Measurements from ENCODE around the gene KLK13. TPM values are rescaled to one million over a fixed set of nuclear protein-coding genes. Genes with fewer than 3 reads are reported as not detected.
A peak's percentile ranks its signal among the peaks of the same experiment; 100 is the strongest.

Gene KLK13
- total RNA-seq, 1 donor from 2014 or later, result not detected

DNA sequence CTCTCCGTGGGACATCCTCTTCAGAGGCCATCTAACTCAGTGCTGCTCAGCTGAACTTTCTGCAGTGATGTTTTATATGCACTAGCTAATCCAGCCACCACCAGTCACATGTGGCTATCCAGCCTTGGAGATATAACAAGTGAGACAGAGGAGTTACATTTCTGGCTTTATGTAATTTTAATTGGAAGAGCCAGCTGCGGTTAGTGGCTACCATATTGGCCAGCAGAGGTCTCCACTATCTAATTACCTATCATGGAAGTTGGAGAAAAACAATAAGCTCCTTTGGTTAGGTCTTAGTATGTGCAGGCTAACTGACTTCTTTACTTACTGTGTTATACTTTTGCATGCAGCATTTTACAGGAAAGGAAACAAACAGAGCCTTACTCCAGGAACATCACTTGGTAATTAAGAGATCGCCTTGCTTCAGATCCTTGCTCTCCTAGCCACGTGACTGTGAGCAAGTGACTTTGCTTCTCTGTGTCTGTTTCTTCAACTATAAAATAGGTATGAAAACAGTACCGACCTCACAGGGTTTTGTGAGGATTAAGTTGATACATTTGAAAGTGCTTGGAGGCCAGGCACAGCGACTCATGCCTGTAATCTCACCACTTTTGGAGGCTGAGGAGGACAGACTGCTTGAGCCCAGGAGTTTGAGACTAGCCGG, 43.8 kb downstream of the KLK13 start:
- intact Hi-C loops (cut with DNase I), result no loop called here
- H3K9me3 ChIP-seq, result no peaks in the 10 kb centered on the region
- no peaks in the 10 kb centered on the region for H3K27me3 ChIP-seq
- no peak for DNase-seq (ENCODE audit: low spot score in 2 of 2)
- no peaks in the 10 kb centered on the region for H3K4me1 ChIP-seq
- H3K36me3 ChIP-seq, result no peaks in the 10 kb centered on the region
- H3K27ac ChIP-seq, result no peak overlapping the region
- no peak overlapping the region for H3K4me3 ChIP-seq
- TF ChIP-seq, protein P1, sequence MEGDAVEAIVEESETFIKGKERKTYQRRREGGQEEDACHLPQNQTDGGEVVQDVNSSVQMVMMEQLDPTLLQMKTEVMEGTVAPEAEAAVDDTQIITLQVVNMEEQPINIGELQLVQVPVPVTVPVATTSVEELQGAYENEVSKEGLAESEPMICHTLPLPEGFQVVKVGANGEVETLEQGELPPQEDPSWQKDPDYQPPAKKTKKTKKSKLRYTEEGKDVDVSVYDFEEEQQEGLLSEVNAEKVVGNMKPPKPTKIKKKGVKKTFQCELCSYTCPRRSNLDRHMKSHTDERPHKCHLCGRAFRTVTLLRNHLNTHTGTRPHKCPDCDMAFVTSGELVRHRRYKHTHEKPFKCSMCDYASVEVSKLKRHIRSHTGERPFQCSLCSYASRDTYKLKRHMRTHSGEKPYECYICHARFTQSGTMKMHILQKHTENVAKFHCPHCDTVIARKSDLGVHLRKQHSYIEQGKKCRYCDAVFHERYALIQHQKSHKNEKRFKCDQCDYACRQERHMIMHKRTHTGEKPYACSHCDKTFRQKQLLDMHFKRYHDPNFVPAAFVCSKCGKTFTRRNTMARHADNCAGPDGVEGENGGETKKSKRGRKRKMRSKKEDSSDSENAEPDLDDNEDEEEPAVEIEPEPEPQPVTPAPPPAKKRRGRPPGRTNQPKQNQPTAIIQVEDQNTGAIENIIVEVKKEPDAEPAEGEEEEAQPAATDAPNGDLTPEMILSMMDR (IDR thresholded peaks at IDR 0.05), result peak in 2 of 3 experiments; percentile 15 to 38

GRCh38 chr19:51019544-51019925, 45.4 kb downstream of the KLK13 start, which contains the start of gene KLK10:
TSS of gene KLK10 (minus strand) at chr19:51019709. CDS start at chr19:51019130, 579 bp downstream.
- H3K9me3 ChIP-seq, result no peaks in the 10 kb centered on the region
- H3K27me3 ChIP-seq, result no peaks in the 10 kb centered on the region
- no peak for DNase-seq (ENCODE audit: low spot score in 2 of 2)
- H3K36me3 ChIP-seq, result no peaks in the 10 kb centered on the region
- TF ChIP-seq, protein P1 (IDR thresholded peaks at IDR 0.05), result no peak
- peak within 1 kb of the TSS in 1 of 2 donors; percentile 35 for H3K4me3 ChIP-seq
- intact Hi-C loops (cut with DNase I), result no loop called here
- H3K27ac ChIP-seq, result no peak within 1 kb of the TSS
- H3K4me1 ChIP-seq, result no peaks in the 10 kb centered on the region

DNA sequence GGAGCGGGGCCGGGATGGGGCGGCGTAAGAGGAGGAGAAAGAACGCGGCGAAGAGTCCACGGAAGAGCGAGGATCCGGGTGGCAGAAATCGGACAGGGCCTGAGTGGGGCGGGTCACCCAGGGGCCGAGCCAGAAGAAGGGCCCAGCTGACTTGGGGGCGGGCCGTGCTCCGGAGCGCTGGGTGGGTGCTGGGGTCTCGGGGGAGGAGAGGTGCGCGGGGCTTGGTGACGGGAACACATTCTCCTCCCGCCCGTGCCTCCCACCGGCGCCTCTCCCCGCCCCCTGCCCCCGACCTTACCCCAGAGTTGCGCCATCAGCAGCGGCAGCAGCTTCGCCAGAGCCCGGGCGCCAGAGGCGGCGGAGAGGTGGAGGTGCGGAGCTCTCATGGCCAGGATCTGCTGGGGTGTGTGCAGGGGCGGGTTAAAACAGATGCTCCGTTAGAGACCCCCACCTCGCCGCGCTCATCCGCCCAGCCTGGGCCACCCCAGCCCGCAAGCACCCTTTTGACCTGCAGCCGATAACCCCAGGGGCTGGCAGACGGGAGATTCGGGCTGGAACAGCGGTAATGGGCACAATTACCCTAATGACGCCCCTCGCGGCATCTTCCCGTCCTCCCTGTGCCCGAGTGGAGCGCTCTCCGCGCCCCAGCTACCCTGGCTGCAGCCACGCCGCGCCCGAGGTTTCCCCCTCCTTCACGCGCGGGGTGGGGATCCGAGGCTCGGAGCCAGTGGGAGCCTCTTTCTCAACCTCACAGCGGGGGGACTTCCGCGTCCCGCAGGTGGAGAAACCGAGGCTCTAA, 45.9 kb downstream of the KLK13 start:
- Histone ChIP-seq H3K27me3 (no peaks in the 10 kb centered on the region), H3K4me3 (peak overlapping the region in 1 of 2 donors; percentile 35), H3K27ac (no peak overlapping the region), H3K4me1 (no peaks in the 10 kb centered on the region), H3K9me3 (no peaks in the 10 kb centered on the region), H3K36me3 (no peaks in the 10 kb centered on the region)
- no peak for DNase-seq (ENCODE audit: low spot score in 2 of 2)
- TF ChIP-seq, protein P1 (IDR thresholded peaks at IDR 0.05), result no peak
- intact Hi-C loops (cut with DNase I), result no loop called here

DNA sequence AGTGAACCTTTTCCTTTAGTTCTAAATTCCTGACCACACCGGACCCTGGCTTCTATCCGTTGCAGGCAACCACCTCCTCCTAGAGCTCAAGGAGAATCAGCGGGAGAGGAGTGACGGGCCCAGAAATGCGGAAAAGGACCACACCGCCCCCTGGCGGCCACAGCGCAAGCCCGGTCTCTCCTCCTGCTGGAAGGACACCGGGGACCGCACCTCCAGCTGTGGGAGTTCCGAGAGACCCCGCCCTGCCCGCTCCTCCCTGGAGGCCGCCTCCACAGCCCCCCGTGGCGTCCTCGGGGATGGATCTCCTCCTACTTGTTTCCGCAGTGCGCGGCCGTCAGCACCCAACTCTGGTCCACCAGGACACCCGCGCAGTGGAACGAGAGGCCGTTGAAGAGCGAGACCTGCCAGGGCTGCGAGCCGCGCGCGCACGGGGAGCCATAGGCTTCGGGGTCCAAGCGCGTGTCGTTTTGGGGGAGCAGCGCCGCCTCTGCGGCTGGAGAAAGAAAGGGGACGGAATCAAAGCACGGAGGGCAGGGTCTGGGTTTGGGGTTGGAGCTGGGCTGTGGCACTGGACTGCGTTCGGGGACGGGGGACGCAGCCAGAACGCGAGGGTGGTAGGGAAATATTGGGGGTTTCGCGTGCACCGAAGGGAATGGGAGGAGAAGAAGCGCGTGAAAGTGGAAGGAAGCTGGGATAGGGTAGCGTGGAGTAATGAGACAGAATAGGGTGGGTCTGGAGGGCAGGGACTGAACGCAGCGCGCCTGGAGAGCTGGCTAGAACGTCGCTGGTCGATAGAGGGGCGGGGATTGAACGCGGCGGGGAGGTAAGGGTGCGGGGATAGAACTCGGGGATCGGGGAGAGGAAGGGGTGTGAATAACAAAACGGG, 47.9 kb downstream of the KLK13 start:
- peak in 1 of 2 donors; percentile 67 for DNase-seq (ENCODE audit: low spot score in 2 of 2)
- intact Hi-C loops (cut with DNase I), result no loop called here
- TF ChIP-seq, protein P1 (IDR thresholded peaks at IDR 0.05), result peak in 2 of 3 experiments; percentile 10 to 43
- Histone ChIP-seq H3K4me3 (peak overlapping the region in 1 of 2 donors; percentile 2), H3K4me1 (no peaks in the 10 kb centered on the region), H3K36me3 (no peaks in the 10 kb centered on the region), H3K9me3 (no peaks in the 10 kb centered on the region), H3K27ac (no peak overlapping the region), H3K27me3 (no peaks in the 10 kb centered on the region)

GRCh38 chr19:51015691-51016267, 49.1 kb downstream of the KLK13 start:
- H3K27me3 ChIP-seq, result no peaks in the 10 kb centered on the region
- DNase-seq (ENCODE audit: low spot score in 2 of 2), result no peak

More at GRCh38 chr19:51015691-51016267, 49.1 kb downstream of the KLK13 start:
- intact Hi-C loops (cut with DNase I), result no loop called here
- Histone ChIP-seq H3K36me3 (no peaks in the 10 kb centered on the region), H3K27ac (no peak overlapping the region), H3K4me3 (no peak overlapping the region), H3K4me1 (no peaks in the 10 kb centered on the region), H3K9me3 (no peaks in the 10 kb centered on the region)
- TF ChIP-seq, protein P1 (IDR thresholded peaks at IDR 0.05), result no peak

Data from ascending aorta (tissue), 2 donors.